SU-DHL-6 (cell line): ENCODE measurements around the gene KLK1.

Source experiments
- H2AFZ ChIP-seq: fragments of 200-600 bp; sonication (generic); 2 replicates; pipeline ENCODE4 v1.6.1; 2014; ENCODE audit warnings: low read depth, mild to moderate bottlenecking, moderate library complexity, mixed read lengths, antibody characterized with exemption, low read length; ENCODE audit not compliant: severe bottlenecking
- H3F3A ChIP-seq: fragments of 200-600 bp; shearing (Covaris generic); 2 replicates; pipeline ENCODE4 v1.6.0; 2016; ENCODE audit warnings: antibody characterized with exemption, mild to moderate bottlenecking; ENCODE audit not compliant: insufficient read depth
- H3K27ac ChIP-seq: fragments of 200-600 bp; sonication (generic); 2 replicates; pipeline ENCODE4 v1.5.1; 2016; ENCODE audit warnings: low read depth, mild to moderate bottlenecking, low read length, moderate library complexity, mixed read lengths
- H3K27me3 ChIP-seq: fragments of 200-600 bp; sonication (generic), shearing (Covaris generic); 2 replicates; pipeline ENCODE4 v1.6.0; 2014; ENCODE audit warnings: mild to moderate bottlenecking, low read length
- H3K36me3 ChIP-seq: fragments of 200-600 bp; sonication (generic); 2 replicates; pipeline ENCODE4 v1.6.1; 2014; ENCODE audit warnings: mild to moderate bottlenecking, low read length, mixed read lengths
- H3K4me2 ChIP-seq: fragments of 300-600, 200-600 bp; shearing (Covaris generic), sonication (generic); 2 replicates; pipeline ENCODE4 v1.6.0; 2014; ENCODE audit warnings: low read length, low read depth, mild to moderate bottlenecking; ENCODE audit not compliant: poor library complexity, severe bottlenecking
- H3K4me3 ChIP-seq: fragments of 200-600 bp; sonication (generic); 2 replicates; pipeline ENCODE4 v1.5.1; 2014; ENCODE audit warnings: antibody characterized with exemption, low read length, mild to moderate bottlenecking, mixed read lengths; ENCODE audit not compliant: insufficient read depth, poor library complexity, severe bottlenecking
- H3K79me2 ChIP-seq: fragments of 200-600 bp; sonication (generic); 2 replicates; pipeline ENCODE4 v1.6.1; 2014; ENCODE audit warnings: mild to moderate bottlenecking, low read length, moderate library complexity; ENCODE audit not compliant: insufficient read depth
- H3K9ac ChIP-seq: fragments of 200-600 bp; sonication (generic); 2 replicates; pipeline ENCODE4 v1.7.0; 2014; ENCODE audit warnings: mild to moderate bottlenecking, low read length
- H3K9me2 ChIP-seq: fragments of 200-600 bp; sonication (generic); replicated peaks from 2 replicates; pipeline ENCODE4 v1.6.1; 2014; ENCODE audit warnings: low read length; ENCODE audit not compliant: insufficient read depth
- H3K9me3 ChIP-seq: fragments of 200-600 bp; sonication (generic); 2 replicates; pipeline ENCODE4 v1.6.1; 2014; ENCODE audit warnings: low read length, mixed read lengths; ENCODE audit not compliant: insufficient read depth
- H4K20me1 ChIP-seq: fragments of 200-600 bp; sonication (generic); 2 replicates; pipeline ENCODE4 v1.6.1; 2014; ENCODE audit warnings: low read depth, mild to moderate bottlenecking, antibody characterized with exemption, low read length, moderate library complexity, mixed read lengths
- EZH2phosphoT487 ChIP-seq: fragments of 200-600 bp; sonication (generic), shearing (Covaris generic); conservative IDR thresholded peaks from 2 replicates; pipeline ENCODE4 v1.6.1; 2018; ENCODE audit warnings: mild to moderate bottlenecking, antibody characterized with exemption, low read length, moderate library complexity, mixed read lengths
- TF ChIP-seq, protein P1 (sequence below): fragments of 200-600 bp; sonication (generic); IDR thresholded peaks from one replicate; pipeline ENCODE4 v1.5.1; 2017; ENCODE audit warnings: antibody characterized with exemption, mild to moderate bottlenecking, low read length, moderate library complexity; ENCODE audit not compliant: insufficient read depth, poor library complexity, severe bottlenecking

Gene KLK1

DNA sequence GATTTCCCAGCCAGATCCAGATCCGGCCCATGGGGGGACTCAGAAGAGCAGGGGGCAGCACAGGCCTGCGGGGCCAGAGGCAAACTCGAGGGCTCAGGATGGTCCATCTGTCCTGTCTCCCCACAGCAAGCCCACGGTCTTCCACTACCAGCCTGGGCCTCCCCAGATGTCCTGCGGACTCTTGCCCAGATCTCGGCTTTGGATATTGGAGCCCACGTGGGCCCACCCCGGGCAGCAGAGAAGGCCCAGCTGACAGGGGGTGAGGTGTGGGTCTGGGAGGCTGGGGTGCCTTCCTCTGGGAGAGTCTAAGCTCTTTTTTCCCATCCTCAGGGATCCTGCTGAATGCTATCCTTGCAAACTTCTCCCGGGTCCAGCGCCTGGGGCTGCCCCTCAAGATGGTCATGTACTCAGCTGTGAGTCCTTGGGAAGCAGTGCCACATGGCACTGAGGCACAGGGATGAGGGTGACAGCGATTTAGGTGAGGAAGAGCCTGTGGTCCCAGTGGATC lies 30.0 kb downstream of the KLK1 start:
- no peak overlapping the region for H3K4me3 ChIP-seq
- H4K20me1 ChIP-seq: peaks cover 6% of the 10 kb centered on the region; the same call in 1 of the 2 replicates
- H3K4me2 ChIP-seq: no peak overlapping the region
- no peak overlapping the region for H3K27ac ChIP-seq
- H3F3A ChIP-seq: peaks cover 34% of the 10 kb centered on the region
- H3K9me2 ChIP-seq: no peaks in the 10 kb centered on the region
- H3K36me3 ChIP-seq: no peaks in the 10 kb centered on the region
- H3K9ac ChIP-seq: no peak overlapping the region
- TF ChIP-seq, protein P1, sequence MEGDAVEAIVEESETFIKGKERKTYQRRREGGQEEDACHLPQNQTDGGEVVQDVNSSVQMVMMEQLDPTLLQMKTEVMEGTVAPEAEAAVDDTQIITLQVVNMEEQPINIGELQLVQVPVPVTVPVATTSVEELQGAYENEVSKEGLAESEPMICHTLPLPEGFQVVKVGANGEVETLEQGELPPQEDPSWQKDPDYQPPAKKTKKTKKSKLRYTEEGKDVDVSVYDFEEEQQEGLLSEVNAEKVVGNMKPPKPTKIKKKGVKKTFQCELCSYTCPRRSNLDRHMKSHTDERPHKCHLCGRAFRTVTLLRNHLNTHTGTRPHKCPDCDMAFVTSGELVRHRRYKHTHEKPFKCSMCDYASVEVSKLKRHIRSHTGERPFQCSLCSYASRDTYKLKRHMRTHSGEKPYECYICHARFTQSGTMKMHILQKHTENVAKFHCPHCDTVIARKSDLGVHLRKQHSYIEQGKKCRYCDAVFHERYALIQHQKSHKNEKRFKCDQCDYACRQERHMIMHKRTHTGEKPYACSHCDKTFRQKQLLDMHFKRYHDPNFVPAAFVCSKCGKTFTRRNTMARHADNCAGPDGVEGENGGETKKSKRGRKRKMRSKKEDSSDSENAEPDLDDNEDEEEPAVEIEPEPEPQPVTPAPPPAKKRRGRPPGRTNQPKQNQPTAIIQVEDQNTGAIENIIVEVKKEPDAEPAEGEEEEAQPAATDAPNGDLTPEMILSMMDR: no peak
- TF ChIP-seq EZH2phosphoT487: no peak
- no peak overlapping the region for H2AFZ ChIP-seq
- H3K27me3 ChIP-seq: no peaks in the 10 kb centered on the region
- H3K9me3 ChIP-seq: no peaks in the 10 kb centered on the region
- no peaks in the 10 kb centered on the region for H3K79me2 ChIP-seq

DNA sequence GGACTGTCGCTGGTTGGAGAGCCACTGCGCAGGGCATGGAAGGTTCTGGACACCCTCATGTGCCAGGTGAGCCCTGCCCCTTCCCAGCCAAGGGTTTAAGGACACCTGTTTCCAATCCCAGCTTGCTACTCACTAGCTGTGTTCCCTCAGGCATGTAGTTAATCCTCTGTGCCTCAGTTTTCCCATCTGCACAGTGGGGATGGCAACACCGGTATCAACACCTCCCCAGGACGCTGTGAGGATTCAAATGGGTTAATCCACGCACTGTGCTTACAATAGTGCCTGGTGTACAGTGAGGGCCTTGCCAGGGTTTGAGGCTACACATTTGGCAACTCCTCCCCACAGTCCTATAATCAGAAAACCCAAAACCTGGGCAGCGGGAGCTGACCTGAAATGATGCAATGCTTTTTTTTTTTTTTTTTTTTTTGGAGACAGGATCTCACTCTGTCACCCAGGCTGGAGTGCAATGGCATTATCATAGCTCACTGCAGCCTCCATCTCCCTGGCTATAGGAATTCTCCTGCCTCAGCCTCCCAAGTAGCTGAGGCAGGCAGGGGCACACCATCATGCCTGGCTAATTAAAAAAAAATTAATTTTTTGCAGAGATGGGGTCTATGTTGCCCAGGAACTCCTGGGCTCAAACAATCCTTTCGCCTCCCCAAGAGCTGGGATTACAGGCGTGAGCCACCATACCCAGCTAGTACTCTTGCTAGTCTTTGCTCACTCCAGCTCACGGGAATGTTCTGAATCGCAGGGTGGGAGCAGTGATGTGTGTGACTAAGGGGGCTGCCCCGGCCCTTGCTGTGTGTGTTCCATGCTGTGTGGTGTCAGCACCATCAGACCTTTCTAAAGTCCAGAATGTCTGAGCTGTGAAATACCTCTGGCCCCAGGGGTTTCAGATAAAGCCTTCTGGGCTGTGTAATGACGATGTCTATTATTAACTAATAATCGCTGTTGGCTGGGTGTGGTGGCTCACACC lies 31.0 kb downstream of the KLK1 start:
- Histone ChIP-seq H3K9me3 (no peaks in the 10 kb centered on the region), H3K9me2 (no peaks in the 10 kb centered on the region), H2AFZ (no peak overlapping the region), H3K79me2 (no peaks in the 10 kb centered on the region), H4K20me1 (peaks cover 1% of the 10 kb centered on the region; the same call in 1 of the 2 replicates), H3F3A (peaks cover 26% of the 10 kb centered on the region), H3K4me2 (no peak overlapping the region), H3K27ac (no peak overlapping the region), H3K4me3 (no peak overlapping the region), H3K27me3 (no peaks in the 10 kb centered on the region), H3K36me3 (no peaks in the 10 kb centered on the region), H3K9ac (no peak overlapping the region)
- TF ChIP-seq EZH2phosphoT487: no peak
- TF ChIP-seq, protein P1: no peak

DNA sequence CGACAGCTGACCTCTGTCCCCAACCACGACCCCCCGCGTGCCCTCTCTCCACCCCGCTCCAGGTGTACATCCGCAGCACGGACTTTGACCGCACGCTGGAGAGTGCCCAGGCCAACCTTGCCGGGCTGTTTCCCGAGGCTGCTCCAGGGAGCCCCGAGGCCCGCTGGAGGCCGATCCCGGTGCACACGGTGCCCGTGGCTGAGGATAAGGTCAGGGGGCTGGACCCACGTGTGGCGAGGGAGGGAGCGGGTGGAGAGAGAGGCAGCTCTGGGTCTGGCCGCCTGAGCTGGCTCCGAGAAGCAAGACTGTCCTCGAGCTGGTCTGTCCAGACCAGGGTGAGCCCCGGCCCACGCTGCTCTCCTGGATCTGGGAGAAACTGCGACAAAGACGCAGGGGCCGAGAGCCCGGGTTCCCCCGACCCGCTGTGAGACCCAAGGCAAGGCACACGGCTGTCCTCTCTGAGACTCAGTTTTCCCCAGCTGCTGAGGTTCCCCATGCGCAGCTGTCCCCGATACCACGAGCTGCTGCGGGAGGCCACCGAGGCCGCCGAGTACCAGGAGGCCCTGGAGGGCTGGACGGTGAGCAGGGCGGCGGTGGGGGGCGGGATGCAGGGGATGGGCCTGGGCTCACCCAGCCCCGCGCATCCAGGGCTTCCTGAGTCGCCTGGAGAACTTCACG lies 31.9 kb downstream of the KLK1 start:
- no peak overlapping the region for H2AFZ ChIP-seq
- H3K9me2 ChIP-seq: no peaks in the 10 kb centered on the region
- TF ChIP-seq EZH2phosphoT487: no peak
- TF ChIP-seq, protein P1: no peak
- H3K79me2 ChIP-seq: no peaks in the 10 kb centered on the region
- no peaks in the 10 kb centered on the region for H3K9me3 ChIP-seq
- H3F3A ChIP-seq: peaks cover 18% of the 10 kb centered on the region
- H3K27me3 ChIP-seq: no peaks in the 10 kb centered on the region
- no peaks in the 10 kb centered on the region; the same call in 1 of the 2 replicates for H4K20me1 ChIP-seq
- H3K27ac ChIP-seq: no peak overlapping the region
- no peak overlapping the region for H3K4me2 ChIP-seq
- H3K9ac ChIP-seq: no peak overlapping the region
- H3K36me3 ChIP-seq: no peaks in the 10 kb centered on the region
- H3K4me3 ChIP-seq: no peak overlapping the region
